ENCODE data around the gene GRK5. TPM values are rescaled to one million over a fixed set of nuclear protein-coding genes. Genes with fewer than 3 reads are reported as not detected.

GRK5 gene
- total RNA-seq, 4 donors from 2014 or later: 10.0 to 61.9 (median 18.1) TPM

DNA sequence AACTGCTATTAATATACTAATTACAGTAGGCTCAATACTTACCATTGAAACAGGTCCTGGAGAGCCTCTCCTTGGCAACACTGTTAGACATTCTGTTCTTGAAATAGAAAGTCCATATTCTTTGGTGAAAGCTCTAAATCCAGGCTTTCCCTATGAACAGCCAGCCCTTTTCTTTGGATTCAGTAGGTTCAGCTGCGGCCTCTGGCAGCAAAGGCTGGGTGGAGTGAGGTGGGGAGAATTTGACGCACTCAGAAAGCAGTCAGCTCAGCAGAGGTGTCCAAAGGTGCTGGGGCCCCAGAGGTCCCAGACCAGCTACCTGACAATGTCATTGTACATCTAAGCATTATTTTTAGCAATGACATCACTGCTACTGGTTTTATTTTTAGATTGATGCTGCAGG is 146.1 kb downstream of the GRK5 start:
- TF ChIP-seq, protein P1, sequence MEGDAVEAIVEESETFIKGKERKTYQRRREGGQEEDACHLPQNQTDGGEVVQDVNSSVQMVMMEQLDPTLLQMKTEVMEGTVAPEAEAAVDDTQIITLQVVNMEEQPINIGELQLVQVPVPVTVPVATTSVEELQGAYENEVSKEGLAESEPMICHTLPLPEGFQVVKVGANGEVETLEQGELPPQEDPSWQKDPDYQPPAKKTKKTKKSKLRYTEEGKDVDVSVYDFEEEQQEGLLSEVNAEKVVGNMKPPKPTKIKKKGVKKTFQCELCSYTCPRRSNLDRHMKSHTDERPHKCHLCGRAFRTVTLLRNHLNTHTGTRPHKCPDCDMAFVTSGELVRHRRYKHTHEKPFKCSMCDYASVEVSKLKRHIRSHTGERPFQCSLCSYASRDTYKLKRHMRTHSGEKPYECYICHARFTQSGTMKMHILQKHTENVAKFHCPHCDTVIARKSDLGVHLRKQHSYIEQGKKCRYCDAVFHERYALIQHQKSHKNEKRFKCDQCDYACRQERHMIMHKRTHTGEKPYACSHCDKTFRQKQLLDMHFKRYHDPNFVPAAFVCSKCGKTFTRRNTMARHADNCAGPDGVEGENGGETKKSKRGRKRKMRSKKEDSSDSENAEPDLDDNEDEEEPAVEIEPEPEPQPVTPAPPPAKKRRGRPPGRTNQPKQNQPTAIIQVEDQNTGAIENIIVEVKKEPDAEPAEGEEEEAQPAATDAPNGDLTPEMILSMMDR (IDR thresholded peaks at IDR 0.05): no peak
- TF ChIP-seq POLR2A (IDR thresholded peaks at IDR 0.05): no peak
- Histone ChIP-seq H3K4me3 (no peak overlapping the region), H3K27me3 (no peaks in the 10 kb centered on the region), H3K4me1 (peaks cover 0 to 11% (median under 1%) of the 10 kb centered on the region in 4 donors), H3K36me3 (no peaks in the 10 kb centered on the region), H3K27ac (peak overlapping the region in 1 of 4 donors; percentile 25), H3K9me3 (peaks cover 0 to 10% (median 0%) of the 10 kb centered on the region in 4 donors)
- DNase-seq: peak in 1 of 3 donors; percentile 9

DNA sequence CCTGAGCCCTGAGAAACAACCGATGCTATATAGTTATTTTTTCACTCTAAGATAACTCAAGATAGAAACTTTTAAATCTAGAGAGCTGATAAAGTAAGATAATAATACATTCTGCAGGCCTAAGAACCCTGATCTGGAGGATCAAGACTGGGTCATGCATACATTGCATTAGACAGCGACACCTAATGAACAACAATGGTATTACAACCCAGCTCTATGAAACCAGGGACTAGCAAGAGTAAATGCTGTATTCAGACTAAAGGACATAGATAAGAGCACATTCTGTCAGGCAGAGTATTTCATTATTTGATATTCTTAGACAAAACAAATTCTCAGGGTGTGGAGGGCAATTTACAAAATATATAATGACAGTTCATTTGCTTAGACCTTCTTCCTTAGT is 148.6 kb downstream of the GRK5 start:
- Histone ChIP-seq H3K27ac (no peak overlapping the region), H3K9me3 (peaks cover 0 to 10% (median 0%) of the 10 kb centered on the region in 4 donors), H3K27me3 (no peaks in the 10 kb centered on the region), H3K4me1 (peaks cover 0 to 6% (median 0%) of the 10 kb centered on the region in 4 donors), H3K4me3 (no peak overlapping the region), H3K36me3 (no peaks in the 10 kb centered on the region)
- TF ChIP-seq, protein P1 (IDR thresholded peaks at IDR 0.05): peak in 4 of 6 experiments; percentile 10 to 27 (median 19)
- no peak for TF ChIP-seq POLR2A (IDR thresholded peaks at IDR 0.05)
- no peak for DNase-seq

GRCh38 chr10:119357412-119358151 is 150.2 kb downstream of the GRK5 start:
- Histone ChIP-seq H3K9me3 (no peaks in the 10 kb centered on the region), H3K4me3 (no peak overlapping the region), H3K4me1 (peaks cover 0 to 12% (median 0%) of the 10 kb centered on the region in 4 donors), H3K27ac (no peak overlapping the region), H3K27me3 (no peaks in the 10 kb centered on the region), H3K36me3 (no peaks in the 10 kb centered on the region)
- TF ChIP-seq, protein P1 (IDR thresholded peaks at IDR 0.05): no peak
- TF ChIP-seq POLR2A (IDR thresholded peaks at IDR 0.05): no peak
- DNase-seq: peak in 1 of 3 donors; percentile 27

GRCh38 chr10:119358152-119358512 is 150.8 kb downstream of the GRK5 start:
- Histone ChIP-seq H3K27me3 (no peaks in the 10 kb centered on the region), H3K4me3 (no peak overlapping the region), H3K9me3 (no peaks in the 10 kb centered on the region), H3K27ac (no peak overlapping the region), H3K36me3 (no peaks in the 10 kb centered on the region), H3K4me1 (peaks cover 0 to 12% (median 0%) of the 10 kb centered on the region in 4 donors)
- DNase-seq: peak in 1 of 3 donors; percentile 21
- TF ChIP-seq, protein P1 (IDR thresholded peaks at IDR 0.05): no peak
- no peak for TF ChIP-seq POLR2A (IDR thresholded peaks at IDR 0.05)

DNA sequence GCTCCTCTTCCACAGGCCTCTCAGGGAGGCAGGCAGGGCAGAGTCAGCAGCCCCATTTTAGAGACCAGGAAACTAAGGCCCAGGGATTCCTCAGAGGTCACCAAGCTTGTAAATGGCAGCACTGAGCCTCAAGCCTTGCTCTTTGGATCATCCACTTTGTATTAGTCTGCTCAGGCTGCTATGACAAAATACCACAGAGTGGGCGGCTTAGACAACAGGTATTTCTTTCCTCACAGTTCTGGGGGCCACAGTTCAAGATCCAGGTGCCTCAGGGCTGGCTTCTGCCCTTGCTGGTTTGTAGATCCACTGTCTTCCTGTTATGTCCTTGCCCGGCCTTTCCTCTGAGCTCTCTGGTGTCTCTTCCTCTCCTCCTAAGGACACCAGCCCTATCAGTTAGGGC is 151.2 kb downstream of the GRK5 start:
- TF ChIP-seq, protein P1 (IDR thresholded peaks at IDR 0.05): no peak
- peak in 1 of 3 donors; percentile 16 for DNase-seq

More for the DNA sequence above, 151.2 kb downstream of the GRK5 start:
- H3K9me3 ChIP-seq: no peaks in the 10 kb centered on the region
- no peaks in the 10 kb centered on the region for H3K36me3 ChIP-seq
- peak overlapping the region in 1 of 4 donors; percentile 9 for H3K27ac ChIP-seq
- no peaks in the 10 kb centered on the region for H3K27me3 ChIP-seq
- H3K4me3 ChIP-seq: no peak overlapping the region
- H3K4me1 ChIP-seq: peaks cover 0 to 12% (median 0%) of the 10 kb centered on the region in 4 donors

Measured in Peyer's patch (tissue), 4 donors.